DMS53 (cell line): ENCODE measurements around the gene ZNF304.

ENCODE experiments used
- DNase-seq: peaks from one replicate; lab custom pipeline; 2025; lab: John Stamatoyannopoulos, UW

ZNF304 gene

DNA sequence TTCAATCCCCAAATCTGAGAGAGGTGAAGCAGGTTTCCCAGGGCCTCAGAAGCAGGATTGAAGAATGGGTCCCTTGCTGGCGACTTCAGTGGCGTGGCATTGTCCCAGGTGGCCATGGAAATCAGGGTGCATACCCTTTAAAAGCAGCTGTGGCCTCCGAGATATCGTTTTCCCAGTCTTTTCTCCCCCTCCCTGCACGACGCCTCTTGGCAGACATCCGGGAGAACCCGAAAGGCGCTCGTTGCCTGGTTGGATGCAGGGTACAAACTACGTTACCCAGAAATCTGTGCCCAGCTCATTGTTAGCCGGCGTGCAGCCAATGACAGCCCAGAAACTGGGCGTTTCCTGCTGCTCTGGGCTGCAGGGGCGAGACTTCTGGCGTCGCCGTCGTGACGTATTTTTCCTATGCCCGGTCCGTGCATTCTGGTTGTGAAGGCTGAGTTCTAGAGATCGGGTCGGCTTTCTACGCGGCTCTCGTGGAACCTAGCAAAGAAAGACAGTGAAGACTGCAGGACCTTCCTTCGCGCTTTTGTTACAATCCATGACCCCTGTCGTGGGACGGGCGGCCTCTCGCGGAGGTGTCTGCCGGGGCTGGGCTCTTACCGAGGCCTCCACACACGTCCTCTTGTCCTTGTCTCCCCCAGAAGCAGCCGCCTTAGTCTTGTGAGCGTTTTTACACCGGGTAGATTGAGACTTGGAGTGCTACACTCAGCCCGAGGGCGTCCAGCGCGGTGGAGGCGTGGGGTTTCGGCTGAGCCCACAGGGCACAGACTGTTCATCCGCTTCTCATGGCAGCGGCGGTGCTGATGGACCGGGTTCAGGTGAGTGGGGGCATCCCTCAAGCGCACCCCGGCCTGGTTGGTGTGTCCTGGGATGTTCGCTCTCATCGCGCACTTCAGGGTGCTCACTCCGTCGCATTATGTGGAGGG, at the start of gene ZNF304:
Gene ZNF304 (plus strand): TSS at position 395 of the 929 bp plus-strand sequence. CDS start 394 bp downstream, at position 789.
- peak; percentile 96 for DNase-seq

DNA sequence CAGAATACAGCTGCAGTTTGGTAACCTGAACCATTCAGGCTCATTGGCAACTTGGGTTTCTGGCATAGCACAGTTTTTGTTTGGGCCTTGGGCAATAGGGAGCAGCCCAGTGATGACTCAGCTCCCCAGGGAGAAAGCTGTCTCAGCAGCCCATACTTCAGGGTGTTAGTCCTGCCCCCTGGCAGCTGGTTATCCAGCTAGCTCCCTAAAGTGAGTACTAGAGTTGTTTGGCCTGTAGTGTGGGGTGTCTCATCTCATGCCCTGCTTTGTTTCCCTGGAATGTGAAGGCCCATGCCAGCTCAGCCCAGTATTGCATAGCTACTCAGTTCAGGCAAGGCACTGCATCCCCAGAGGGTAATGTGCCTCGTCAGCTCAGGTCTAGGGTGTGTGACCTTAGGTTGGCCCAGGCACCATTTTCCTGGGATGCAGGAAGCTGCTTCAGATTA, 49.0 kb upstream of the ZNF304 start:
- DNase-seq: peak; percentile 18

- no peak for DNase-seq
Measured at GRCh38 chr19:57302727-57303401, 48.2 kb upstream of the ZNF304 start.

GRCh38 chr19:57305056-57305455, 46.0 kb upstream of the ZNF304 start:
- no peak for DNase-seq

- DNase-seq: no peak
Measured at GRCh38 chr19:57308514-57308913, 42.6 kb upstream of the ZNF304 start.

DNA sequence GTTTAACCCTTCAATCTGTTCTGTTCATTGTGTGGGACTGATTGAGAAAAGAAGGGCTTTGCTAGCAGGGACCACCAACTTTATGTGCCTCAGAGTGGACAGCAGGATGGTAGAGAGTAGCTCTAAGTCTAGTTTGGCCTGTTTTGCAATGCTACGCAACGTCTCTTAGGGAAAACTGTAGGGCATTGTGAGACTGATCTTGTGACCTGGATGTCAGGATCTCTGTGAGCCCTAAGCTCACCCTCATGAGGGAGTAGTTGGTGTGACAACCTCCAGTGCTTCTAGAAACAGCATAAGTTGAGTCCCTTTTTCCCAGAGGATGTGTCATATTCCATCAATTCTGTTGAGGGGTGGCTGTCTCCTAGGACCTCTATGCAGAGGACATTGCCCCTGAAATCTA, 40.3 kb upstream of the ZNF304 start:
- no peak for DNase-seq

- peak; percentile 91 for DNase-seq
Measured at GRCh38 chr19:57314146-57314545, 36.9 kb upstream of the ZNF304 start.

DNA sequence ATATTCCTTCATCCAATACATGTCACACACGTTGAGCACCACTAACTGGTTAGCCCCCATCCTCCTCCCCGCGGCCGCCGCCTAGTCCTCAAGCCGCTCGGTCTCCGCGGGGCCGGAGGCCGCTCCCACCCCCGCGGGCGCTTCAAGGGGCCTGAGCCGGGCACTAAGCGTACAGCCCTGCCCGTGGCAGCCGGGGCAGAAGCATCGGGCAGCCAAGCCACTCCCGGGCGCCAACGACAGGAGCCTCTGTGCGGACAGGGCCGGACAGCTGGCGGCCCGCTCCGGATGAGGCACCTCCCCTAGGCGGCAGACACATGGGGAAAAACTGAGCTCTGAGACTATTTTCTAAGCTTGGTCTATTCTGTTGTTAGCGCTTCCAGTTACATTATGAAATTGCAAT, 33.6 kb upstream of the ZNF304 start:
- DNase-seq: no peak

GRCh38 chr19:57319869-57320179, 31.2 kb upstream of the ZNF304 start:
- no peak for DNase-seq

DNA sequence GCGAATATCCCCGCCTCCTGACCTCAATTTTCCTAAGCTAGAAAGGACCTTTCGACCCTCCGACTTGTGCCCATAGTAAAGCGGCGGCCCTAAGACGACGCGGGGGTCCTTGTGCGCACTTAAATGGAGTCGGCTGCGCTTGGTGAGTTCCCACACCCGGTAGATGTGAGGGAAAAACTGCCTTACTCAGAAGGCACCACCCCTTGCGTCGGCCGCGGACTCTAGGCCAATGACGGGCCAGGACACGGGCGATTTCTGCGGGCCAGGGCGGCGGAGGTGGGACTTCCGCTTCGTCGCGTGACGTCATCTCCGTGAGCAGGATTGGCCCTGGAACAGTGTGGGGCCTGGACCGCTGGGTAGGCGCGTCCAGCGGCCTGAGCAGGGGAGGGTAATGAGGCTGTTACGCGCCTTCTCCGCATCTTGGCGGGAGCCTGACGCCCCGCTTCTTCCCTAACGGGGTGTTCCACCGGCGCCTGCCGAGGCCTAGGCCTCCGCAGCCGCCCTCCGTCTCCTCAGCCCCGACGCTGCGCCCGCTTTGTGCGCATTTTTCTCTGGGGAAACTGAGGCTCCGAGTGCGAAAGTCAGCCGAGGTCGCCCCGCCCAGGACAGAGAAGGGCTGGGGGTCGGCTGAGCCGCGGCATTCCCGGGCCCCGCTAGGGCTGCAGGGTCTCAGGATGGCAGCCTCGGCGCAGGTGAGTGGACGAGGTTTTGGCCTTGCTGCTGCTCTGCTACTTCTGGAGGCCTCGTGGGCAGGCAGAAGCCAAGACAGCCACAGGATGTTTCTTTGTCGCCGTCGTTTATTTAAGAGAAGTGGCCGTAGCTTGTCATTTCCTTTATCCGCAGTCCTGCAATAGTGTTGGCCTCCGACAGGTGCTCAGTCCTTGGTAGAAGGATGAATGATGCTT, 30.6 kb upstream of the ZNF304 start, which contains the start of gene ZNF543:
Gene ZNF543 (plus strand): TSS at position 293 of the 905 bp plus-strand sequence. CDS start 382 bp downstream, at position 675.
- peak; percentile 98 for DNase-seq

DNA sequence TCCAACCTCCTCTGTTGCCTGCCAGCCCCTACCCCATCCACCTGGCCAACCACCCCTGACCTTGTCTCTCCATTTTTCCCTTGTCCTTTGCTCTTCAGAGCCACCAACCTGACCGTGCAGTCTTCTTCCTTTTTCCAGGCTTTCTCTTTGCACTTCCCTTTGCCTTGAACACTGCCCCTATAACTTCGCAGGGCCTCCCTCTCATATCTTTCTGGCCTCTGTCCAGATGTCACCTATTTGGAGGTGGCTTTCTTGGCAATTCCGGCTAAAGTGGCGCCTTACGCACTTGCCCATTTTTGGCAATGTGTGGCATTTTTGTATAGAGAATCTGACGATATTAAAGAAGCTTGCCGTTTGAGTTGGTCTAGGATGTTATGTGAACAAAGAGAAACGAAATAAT, 30.0 kb upstream of the ZNF304 start:
- DNase-seq: no peak

GRCh38 chr19:57321751-57322150, 29.3 kb upstream of the ZNF304 start:
- DNase-seq: no peak

DNA sequence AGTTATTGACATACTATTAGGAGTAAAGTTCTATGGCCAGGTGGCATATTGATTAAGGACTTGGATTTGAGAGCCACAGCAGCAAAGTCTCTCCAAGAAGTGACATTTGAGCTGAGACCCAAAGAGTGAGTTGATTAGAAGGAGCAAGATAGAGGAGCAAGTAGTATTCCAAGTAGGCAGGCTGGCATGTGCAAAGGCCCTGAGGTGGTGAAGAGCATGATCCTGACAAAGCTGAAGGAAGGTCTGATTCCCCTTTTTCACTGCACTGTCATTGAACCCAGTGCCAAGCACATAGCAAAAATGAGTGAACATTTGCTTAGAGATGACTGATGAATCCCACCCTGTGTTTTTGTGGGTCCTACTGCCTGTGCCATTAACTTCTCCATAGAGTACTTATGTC, 26.1 kb upstream of the ZNF304 start:
- no peak for DNase-seq

- DNase-seq: no peak
Measured at GRCh38 chr19:57327993-57328392, 23.1 kb upstream of the ZNF304 start.

GRCh38 chr19:57334191-57334590, 16.9 kb upstream of the ZNF304 start:
- no peak for DNase-seq

DNA sequence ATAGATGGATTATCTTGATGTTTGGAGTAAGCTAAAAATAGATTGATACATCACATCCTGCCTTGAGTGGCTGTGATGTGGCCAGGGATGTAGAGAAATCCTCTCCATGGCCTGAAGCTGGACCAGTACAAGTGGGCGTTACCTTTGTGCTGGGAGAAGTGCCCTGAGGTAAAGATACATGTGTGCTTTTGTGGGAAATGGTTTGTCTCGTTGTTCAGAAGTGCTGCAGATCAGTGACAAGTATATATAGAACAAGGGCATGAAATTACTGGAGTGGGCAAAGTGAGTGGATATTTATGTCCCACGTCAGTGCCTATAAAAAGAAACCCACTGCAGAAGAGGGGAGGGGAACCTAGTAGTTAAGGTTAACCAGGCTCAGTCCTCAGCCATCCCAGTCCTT, 12.2 kb upstream of the ZNF304 start:
- DNase-seq: peak; percentile 81

DNA sequence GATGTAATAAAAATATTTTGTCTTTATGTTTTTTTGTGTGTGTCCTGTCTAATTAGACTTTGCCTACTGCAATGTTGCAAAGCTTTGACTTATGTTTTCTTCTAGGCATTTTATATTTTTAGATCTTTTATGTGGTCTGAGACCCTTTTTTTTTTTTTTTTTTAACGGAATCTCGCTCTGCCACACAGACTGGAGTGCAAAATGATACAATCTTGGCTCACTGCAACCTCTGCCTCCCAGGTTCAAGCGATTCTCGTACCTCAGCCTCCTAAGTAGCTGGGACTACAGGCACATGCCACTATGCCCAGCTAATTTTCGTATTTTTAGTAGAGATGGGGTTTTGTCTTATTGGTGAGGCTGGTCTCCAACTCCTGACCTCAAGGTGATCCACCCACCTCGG, 8.5 kb upstream of the ZNF304 start:
- DNase-seq: no peak

GRCh38 chr19:57348136-57348535, 2.9 kb upstream of the ZNF304 start:
- DNase-seq: no peak

GRCh38 chr19:57351867-57352266, 796 bp downstream of the ZNF304 start:
- DNase-seq: peak; percentile 41

GRCh38 chr19:57355916-57356315, 4.8 kb downstream of the ZNF304 start:
- DNase-seq: no peak

DNA sequence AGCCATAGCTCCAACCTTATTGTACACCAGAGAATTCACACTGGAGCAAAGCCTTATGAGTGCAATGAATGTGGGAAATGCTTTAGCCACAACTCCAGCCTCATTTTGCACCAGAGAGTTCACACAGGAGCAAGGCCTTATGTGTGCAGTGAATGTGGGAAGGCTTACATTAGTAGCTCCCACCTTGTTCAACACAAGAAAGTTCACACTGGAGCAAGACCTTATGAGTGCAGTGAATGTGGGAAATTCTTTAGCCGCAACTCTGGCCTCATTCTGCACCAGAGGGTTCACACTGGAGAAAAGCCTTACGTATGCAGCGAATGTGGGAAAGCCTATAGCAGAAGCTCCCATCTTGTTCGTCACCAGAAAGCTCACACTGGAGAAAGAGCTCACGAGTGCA, 6.3 kb downstream of the ZNF304 start:
- DNase-seq: no peak

DNA sequence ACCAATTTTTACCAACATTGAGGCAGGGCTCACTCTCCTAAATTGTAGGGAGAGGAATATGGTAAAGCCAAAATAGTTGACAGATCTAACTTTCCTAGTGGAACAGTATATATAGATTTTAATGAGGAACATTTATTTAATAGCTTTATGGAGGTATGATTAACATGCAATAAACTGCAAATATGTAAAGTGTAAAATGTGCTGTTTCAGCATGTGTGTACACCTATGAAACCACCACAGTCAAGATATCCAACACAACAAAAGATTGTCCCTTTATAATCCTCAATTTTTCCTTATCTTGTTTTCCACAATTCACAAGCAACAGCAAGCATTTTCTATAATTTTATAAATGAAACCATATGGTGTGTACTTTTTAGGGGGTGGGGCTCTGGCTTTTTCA, 8.2 kb downstream of the ZNF304 start:
- DNase-seq: no peak
